ENCODE measurements around the gene BEST4.

The BEST4 gene

DNA sequence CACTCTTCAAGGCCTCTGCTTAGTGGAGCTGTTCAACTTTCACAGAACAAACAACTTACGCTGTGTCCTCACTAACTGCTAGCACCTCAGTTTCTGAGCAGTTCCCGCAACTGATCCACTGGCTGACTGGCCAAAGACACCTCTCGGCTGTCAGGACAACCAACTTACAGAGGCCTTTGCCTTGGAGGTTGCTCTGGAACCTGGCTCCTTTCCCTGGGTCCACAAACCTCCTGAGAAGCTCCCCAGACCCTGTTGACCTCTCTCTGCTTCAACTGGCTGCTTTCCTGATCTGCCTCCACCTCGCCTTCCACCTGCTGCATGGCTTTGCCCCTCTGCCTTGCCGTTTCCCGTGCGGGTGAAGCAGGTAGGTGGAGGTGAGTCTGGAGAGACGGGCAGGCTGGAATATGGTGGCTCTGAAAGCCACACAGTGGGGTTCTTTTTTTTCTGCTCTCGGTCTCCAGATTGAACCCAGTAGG, 33.3 kb upstream of the BEST4 start:
- H3K9me3 ChIP-seq (ENCODE audit: severe bottlenecking) = no peaks in the 10 kb centered on the region
- no peak overlapping the region for H3K4me3 ChIP-seq (ENCODE audit: low read depth, low read length)
- no peak for DNase-seq
- TF ChIP-seq, protein P1, sequence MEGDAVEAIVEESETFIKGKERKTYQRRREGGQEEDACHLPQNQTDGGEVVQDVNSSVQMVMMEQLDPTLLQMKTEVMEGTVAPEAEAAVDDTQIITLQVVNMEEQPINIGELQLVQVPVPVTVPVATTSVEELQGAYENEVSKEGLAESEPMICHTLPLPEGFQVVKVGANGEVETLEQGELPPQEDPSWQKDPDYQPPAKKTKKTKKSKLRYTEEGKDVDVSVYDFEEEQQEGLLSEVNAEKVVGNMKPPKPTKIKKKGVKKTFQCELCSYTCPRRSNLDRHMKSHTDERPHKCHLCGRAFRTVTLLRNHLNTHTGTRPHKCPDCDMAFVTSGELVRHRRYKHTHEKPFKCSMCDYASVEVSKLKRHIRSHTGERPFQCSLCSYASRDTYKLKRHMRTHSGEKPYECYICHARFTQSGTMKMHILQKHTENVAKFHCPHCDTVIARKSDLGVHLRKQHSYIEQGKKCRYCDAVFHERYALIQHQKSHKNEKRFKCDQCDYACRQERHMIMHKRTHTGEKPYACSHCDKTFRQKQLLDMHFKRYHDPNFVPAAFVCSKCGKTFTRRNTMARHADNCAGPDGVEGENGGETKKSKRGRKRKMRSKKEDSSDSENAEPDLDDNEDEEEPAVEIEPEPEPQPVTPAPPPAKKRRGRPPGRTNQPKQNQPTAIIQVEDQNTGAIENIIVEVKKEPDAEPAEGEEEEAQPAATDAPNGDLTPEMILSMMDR (IDR thresholded peaks at IDR 0.05; ENCODE audit: low read depth, low read length) = no peak
- H3K36me3 ChIP-seq = no peaks in the 10 kb centered on the region
- H3K27me3 ChIP-seq (ENCODE audit: insufficient read depth, low read depth, severe bottlenecking) = no peaks in the 10 kb centered on the region
- no peak overlapping the region for H3K27ac ChIP-seq

GRCh38 chr1:44820328-44821239, 32.6 kb upstream of the BEST4 start:
- Histone ChIP-seq H3K36me3 (no peaks in the 10 kb centered on the region), H3K27me3 (ENCODE audit: insufficient read depth, low read depth, severe bottlenecking) (no peaks in the 10 kb centered on the region), H3K4me3 (ENCODE audit: low read depth, low read length) (no peak overlapping the region), H3K27ac (no peak overlapping the region), H3K9me3 (ENCODE audit: severe bottlenecking) (no peaks in the 10 kb centered on the region)
- no peak for DNase-seq
- TF ChIP-seq, protein P1 (IDR thresholded peaks at IDR 0.05; ENCODE audit: low read depth, low read length) = no peak

DNA sequence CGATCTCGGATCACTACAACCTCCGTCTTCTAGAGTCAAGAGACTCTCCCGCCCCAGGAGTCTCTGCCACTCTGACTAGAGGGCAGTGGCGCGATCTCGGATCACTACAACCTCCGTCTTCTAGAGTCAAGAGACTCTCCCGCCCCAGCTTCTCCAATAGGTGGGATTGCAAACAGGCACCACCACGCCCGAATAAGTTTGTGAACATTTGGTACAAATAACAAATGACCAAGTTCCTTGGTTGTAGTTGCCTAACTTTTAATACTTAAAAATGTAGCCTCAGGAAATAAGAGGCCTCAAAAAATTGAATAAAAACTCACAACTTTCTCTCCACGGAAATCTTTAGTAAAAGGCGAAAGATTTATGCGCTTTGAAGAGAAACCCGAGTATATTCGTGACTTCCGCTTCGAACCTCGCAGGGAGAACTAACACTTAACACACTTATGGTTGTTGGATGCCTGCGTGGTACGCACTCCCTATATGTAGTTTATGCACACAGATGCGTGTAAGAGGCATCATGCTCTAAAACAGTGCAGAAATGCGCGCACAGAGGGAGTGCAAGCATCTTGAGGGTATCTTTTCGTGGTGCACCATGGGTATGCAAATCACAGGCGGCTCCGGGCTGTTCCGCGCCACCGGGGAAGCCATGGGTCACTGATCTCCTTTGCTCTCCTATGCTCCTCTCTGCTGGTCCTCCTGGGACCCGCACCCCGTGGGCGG, 31.8 kb upstream of the BEST4 start:
- Histone ChIP-seq H3K36me3 (no peaks in the 10 kb centered on the region), H3K4me3 (ENCODE audit: low read depth, low read length) (no peak overlapping the region), H3K27ac (no peak overlapping the region), H3K9me3 (ENCODE audit: severe bottlenecking) (no peaks in the 10 kb centered on the region), H3K27me3 (ENCODE audit: insufficient read depth, low read depth, severe bottlenecking) (no peaks in the 10 kb centered on the region)
- no peak for DNase-seq
- TF ChIP-seq, protein P1 (IDR thresholded peaks at IDR 0.05; ENCODE audit: low read depth, low read length) = no peak

- H3K9me3 ChIP-seq (ENCODE audit: severe bottlenecking) = no peaks in the 10 kb centered on the region
- H3K27ac ChIP-seq = no peak overlapping the region
- H3K27me3 ChIP-seq (ENCODE audit: insufficient read depth, low read depth, severe bottlenecking) = no peaks in the 10 kb centered on the region
- DNase-seq = no peak
- H3K36me3 ChIP-seq = no peaks in the 10 kb centered on the region
- TF ChIP-seq, protein P1 (IDR thresholded peaks at IDR 0.05; ENCODE audit: low read depth, low read length) = no peak
- no peak overlapping the region for H3K4me3 ChIP-seq (ENCODE audit: low read depth, low read length)
Observed at GRCh38 chr1:44819196-44819607, 31.2 kb upstream of the BEST4 start.

- Histone ChIP-seq H3K36me3 (no peaks in the 10 kb centered on the region), H3K4me3 (ENCODE audit: low read depth, low read length) (no peak overlapping the region), H3K27ac (no peak overlapping the region), H3K27me3 (ENCODE audit: insufficient read depth, low read depth, severe bottlenecking) (no peaks in the 10 kb centered on the region), H3K9me3 (ENCODE audit: severe bottlenecking) (no peaks in the 10 kb centered on the region)
- TF ChIP-seq, protein P1 (IDR thresholded peaks at IDR 0.05; ENCODE audit: low read depth, low read length) = no peak
- no peak for DNase-seq
Observed at GRCh38 chr1:44817771-44818495, 30.0 kb upstream of the BEST4 start.
